GM12864 (cell line): ENCODE data around the gene SEC23A.
"Not testable (repeated sequence)": the region's sequence is repeated elsewhere in the genome, so short reads cannot be mapped to it uniquely, and the experiment has no call there.

Source experiments
- DNase-seq: peaks from one replicate; pipeline ENCODE4 v3.0.0-alpha.2; 2011; ENCODE audit warnings: low read depth
- H3K4me3 ChIP-seq: 2 replicates; pipeline ENCODE4 v1.5.1; 2011; ENCODE audit warnings: mild to moderate bottlenecking, low read depth, low read length, control low read depth
- CTCF ChIP-seq: IDR thresholded peaks from 2 replicates; pipeline ENCODE4 v1.5.1; 2011; ENCODE audit warnings: low read depth, mild to moderate bottlenecking, moderate library complexity, low read length, control low read depth, inconsistent platforms; ENCODE audit errors: missing control alignments

SEC23A gene

GRCh38 chr14:39055786-39056474, 47.1 kb downstream of the SEC23A start:
- DNase-seq, result no peak
- no peak for TF ChIP-seq CTCF
- no peak overlapping the region for H3K4me3 ChIP-seq

GRCh38 chr14:39052869-39053454, 50.1 kb downstream of the SEC23A start:
- not testable (repeated sequence) for DNase-seq, H3K4me3 ChIP-seq

- DNase-seq, result no peak
- no peak overlapping the region for H3K4me3 ChIP-seq
- TF ChIP-seq CTCF, result no peak
Observed at GRCh38 chr14:39050389-39050788, 52.6 kb downstream of the SEC23A start.

- not testable (repeated sequence) for H3K4me3 ChIP-seq, DNase-seq
Observed at GRCh38 chr14:39045889-39046288, 57.1 kb downstream of the SEC23A start.

- DNase-seq, result no peak
- no peak for TF ChIP-seq CTCF
- no peak overlapping the region for H3K4me3 ChIP-seq
Observed at GRCh38 chr14:39043352-39043943, 59.6 kb downstream of the SEC23A start.

- no peak for TF ChIP-seq CTCF
- no peak for DNase-seq
- no peak overlapping the region for H3K4me3 ChIP-seq
Observed at GRCh38 chr14:39040529-39040928, 62.5 kb downstream of the SEC23A start.

- DNase-seq, result no peak
Observed at GRCh38 chr14:39038542-39038941, 64.5 kb downstream of the SEC23A start.

More at GRCh38 chr14:39038542-39038941, 64.5 kb downstream of the SEC23A start:
- TF ChIP-seq CTCF, result no peak
- H3K4me3 ChIP-seq, result no peak overlapping the region
